ENCODE data around the gene RPS15.

Gene RPS15

DNA sequence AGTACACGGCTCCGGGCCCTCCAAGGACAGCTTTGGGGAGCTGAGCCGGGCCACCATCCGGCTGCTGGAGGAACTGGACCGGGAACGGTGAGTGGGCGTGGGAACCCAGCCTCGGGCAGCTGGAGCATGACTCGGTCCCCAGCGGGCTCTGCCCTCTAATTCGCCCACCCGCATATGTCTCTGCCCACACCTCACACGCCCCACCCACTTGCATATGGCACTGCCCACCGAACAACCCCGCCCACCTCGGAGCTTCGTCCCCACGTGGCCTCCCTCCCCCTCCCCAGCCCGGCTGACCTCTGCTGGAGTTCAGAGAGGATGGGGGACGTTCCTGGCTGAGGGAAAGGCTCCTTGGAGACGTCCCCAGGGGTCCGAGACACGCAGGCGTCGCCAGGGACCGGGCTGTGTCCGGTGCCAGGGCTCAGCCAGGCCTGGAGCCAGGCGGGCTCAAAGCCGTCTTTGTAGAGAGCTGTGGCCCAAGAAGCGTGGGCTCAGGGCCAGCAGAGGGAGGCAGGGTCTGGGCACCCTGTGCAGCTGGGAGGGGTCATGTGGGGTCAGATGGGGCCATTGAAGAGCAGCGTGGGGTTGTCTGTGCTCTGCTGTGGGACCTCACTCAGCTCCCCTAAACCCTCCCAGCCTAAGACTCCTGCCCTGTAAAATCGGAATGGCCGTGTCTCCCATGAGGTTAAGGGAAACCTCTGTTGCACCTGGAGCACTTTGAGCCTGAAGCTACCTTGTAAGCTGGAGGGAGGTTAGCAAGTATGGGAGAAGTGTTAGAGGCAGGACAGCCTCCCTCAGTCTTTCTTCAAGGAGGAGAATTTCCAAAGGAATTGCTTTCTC, 15.5 kb downstream of the RPS15 start:
- DNase-seq (ENCODE audit: low spot score): peak; percentile 81

DNA sequence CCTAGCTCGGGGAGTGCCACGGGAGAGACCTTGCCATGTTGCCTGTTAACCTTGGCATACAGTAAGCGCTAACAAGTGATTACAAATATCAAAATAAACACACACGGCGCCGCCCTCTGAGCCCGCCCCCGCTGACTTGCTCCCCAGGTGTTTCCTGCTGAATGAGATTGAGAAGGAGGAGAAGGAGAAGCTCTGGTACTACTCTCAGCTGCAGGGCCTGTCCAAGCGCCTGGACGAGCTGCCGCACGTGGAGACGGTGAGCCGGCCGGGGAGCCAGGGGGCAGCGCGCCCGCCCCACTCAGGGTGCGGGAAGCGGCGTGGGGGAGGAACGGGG, 16.8 kb downstream of the RPS15 start:
- DNase-seq (ENCODE audit: low spot score): no peak

DNA sequence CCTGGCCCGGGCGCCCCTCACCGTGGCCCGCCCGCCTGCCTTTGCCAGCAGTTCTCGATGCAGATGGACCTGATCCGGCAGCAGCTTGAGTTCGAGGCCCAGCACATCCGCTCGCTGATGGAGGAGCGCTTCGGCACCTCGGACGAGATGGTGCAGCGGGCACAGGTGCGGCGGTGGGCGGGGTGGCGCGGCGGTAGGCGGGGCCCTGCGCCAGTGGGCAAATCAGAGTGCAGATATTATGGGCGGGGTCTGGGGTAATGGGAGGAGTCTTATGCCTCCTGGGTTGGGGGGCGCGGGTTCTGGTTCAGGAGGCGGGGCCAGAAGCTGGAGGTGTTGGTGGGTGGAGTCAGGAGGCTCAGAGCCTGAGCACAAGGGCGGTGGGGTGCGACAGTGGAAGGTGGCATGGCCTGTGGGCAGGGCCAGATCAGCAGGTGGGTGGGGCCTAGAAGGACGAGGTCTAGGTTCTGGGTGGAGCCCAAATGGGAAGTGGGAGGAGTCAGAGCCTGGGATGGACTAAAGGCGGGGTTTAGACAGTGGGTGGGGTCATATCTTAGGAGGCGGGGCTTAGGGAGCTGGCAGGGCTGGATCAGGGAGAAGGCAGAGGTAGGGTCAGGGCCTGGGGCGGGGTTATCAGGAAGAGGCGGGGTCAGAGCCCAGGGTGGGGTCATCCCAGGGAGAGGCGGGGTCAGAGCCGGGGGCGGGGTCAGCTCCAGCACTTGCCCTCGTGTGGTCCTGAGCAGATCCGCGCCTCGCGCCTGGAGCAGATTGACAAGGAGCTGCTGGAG, 17.3 kb downstream of the RPS15 start:
- peak; percentile 86 for DNase-seq (ENCODE audit: low spot score)

DNA sequence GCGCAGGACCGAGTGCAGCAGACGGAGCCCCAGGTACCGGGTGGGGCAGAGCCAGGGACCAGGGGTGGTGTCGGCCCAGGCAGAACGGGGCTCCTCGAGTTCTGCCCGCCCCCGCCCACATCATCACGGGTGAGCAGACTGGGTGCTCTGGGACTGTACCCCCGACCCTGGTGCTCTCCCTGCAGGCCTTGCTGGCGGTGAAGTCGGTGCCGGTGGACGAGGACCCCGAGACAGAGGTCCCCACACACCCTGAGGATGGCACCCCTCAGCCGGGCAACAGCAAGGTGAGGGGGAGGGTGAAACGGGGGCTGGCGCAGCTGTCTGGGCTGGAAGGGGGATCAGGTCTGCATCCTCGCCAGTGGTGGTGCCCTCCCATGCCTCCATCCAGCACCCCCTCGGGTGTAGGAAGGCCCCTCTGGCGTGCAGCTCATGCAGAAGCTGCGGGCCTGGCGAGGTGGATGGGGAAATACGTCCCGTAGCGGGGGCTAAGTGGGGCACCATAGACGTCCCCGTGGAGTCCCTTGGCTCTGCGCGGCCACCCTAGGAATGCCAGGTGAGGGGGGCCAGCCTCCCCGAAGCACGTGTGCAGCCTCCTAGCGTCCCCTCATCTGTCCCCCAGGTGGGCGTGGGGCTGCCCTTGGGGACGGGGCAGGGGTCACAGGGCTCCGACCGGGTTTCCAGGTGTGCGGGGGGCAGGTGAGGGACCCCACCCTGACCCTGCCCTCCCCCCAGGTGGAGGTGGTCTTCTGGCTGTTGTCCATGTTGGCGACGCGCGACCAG, 18.1 kb downstream of the RPS15 start:
- no peak for DNase-seq (ENCODE audit: low spot score)

DNA sequence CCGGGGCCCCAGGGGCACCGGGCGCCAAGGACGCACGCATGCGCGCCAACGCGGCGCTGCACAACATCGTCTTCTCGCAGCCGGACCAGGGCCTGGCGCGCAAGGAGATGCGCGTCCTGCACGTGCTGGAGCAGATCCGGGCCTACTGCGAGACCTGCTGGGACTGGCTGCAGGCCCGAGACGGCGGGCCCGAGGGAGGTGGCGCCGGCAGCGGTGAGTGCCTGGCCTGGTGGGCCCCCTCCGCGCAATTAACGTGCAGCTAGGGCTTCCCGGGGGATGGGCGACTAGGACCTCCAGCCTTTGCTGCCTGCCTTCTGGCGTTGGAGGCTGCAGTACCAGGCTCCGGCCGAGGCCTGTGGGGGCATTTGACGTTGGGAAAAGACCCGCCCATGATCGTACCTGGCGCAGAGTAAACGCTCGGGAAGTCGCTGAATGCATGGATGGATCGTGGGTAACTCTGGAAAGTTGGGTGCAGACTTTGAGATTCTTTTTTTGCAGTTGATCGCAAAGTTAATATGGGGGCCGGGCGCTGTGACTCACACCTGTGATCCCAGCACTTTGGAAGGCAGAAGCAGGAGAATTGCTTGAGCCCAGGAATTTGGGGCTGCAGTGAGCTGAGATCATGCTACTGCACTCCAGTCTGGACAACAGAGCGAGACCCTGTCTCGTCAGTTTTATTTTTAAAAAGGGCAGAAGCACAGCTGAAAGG, 19.0 kb downstream of the RPS15 start:
- no peak for DNase-seq (ENCODE audit: low spot score)

DNA sequence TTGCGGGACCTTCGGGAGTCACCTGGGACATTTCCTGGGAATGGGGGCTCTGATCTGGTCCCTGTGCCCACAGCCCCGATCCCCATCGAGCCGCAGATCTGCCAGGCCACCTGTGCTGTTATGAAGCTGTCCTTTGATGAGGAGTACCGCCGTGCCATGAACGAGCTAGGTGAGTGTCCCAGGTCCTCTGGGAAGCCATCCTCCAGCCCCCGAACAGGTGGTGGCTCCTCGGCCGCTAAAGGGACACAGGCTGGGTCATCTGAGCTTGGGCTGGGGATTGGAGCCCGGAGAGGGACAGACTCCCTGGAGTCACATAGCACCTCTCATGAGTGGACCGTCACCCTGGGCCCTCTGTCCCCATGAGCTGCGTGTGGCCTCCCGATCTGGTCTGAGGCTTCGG, 19.7 kb downstream of the RPS15 start:
- no peak for DNase-seq (ENCODE audit: low spot score)

DNA sequence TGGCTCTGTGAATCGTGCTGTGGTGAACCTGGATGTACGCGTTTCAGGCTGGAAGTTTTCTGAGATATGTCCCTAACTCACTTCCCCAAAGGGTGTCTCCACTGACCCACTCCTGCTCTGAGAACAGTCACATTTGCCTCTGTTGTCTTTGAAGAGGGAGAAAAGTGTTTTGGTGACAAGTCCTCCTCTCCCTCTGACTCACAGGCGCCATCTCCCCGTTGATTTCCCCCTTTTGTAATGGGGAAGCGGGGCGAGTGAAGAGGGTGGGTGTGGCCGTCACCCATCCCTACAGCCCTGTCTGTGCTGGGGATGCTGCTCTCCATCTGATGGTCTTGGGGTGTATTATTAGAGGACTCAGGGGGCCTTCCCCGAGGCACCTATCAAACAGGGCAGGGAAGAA, 21.3 kb downstream of the RPS15 start:
- DNase-seq (ENCODE audit: low spot score): no peak

DNA sequence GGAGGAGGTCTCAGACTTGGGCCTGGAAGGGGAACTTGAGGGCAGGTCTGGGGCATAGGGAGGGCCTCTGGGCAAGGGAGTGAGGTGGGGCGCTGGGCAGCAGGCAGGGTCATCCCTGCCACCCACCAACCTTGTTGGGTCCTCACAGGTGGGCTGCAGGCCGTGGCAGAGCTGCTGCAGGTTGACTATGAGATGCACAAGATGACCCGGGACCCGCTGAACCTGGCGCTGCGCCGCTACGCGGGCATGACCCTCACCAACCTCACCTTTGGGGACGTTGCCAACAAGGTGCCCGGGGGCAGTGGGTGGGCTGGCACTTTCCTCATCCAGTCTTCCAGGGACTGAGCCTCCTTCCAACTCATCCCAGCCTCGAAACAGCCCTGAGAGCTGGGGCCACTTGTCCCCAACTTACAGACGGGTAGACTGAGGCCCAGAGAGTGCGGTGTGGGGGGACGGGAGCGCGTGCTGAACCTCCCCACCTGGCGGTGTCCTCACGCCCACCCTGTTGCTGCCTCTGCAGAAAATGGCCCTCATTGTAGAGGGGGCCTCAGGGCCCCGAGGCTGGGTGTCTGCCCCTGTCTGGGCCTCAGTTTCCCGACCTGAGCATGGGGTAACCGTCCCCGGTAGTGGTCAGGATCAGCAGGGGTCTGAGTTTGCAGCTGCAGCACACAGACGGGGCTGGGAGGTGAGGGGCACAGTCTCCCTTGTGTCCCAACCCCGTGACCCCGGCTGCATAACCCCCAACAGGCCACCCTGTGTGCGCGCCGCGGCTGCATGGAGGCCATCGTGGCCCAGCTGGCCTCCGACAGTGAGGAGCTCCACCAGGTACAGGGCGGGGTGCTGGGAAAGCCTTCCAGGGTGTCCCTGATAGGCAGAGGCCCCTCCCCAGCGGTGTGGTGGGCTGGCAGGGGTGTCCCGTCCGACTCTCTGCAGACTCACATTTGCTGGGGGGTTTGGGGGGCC, 22.1 kb downstream of the RPS15 start:
- DNase-seq (ENCODE audit: low spot score): no peak

DNA sequence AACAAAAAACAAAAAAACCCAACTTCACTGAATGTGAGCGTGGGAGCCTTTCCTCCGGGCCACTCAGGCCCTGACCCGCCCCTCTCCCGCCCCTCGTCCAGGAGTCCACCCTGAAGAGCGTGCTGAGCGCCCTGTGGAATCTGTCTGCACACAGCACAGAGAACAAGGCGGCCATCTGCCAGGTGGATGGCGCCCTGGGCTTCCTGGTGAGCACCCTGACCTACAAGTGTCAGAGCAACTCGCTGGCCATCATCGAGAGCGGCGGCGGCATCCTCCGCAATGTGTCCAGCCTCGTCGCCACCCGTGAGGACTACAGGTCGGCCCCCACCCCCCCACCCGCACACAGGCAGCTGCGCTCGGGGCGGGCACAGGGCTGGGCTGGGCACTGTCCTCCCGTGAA, 23.7 kb downstream of the RPS15 start:
- DNase-seq (ENCODE audit: low spot score): no peak

DNA sequence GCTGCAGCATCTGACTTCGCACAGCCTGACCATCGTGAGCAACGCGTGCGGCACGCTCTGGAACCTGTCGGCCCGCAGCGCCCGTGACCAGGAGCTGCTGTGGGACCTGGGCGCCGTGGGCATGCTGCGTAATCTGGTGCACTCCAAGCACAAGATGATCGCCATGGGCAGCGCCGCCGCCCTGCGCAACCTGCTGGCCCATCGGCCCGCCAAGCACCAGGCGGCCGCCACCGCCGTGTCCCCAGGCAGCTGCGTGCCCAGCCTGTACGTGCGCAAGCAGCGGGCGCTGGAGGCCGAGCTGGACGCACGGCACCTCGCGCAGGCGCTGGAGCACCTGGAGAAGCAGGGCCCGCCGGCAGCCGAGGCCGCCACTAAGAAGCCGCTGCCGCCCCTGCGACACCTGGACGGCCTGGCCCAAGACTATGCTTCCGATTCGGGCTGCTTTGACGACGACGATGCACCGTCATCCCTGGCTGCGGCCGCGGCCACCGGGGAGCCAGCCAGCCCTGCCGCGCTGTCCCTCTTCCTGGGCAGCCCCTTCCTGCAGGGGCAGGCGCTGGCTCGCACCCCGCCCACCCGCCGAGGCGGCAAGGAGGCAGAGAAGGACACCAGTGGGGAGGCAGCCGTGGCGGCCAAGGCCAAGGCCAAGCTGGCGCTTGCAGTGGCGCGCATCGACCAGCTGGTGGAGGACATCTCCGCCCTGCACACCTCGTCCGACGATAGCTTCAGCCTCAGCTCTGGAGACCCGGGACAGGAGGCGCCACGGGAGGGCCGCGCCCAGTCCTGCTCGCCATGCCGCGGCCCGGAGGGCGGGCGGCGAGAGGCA, 27.2 kb downstream of the RPS15 start:
- peak; percentile 80 for DNase-seq (ENCODE audit: low spot score)

DNA sequence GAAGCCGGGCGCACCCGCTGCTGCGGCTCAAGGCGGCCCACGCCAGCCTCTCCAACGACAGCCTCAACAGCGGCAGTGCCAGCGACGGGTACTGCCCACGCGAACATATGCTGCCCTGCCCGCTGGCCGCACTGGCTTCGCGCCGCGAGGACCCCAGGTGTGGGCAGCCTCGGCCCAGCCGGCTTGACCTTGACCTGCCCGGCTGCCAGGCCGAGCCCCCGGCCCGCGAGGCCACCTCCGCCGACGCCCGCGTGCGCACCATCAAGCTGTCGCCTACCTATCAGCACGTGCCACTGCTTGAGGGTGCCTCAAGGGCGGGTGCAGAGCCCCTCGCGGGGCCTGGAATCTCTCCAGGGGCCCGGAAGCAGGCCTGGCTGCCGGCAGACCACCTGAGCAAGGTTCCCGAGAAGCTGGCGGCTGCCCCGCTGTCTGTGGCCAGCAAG, 27.8 kb downstream of the RPS15 start:
- no peak for DNase-seq (ENCODE audit: low spot score)

DNA sequence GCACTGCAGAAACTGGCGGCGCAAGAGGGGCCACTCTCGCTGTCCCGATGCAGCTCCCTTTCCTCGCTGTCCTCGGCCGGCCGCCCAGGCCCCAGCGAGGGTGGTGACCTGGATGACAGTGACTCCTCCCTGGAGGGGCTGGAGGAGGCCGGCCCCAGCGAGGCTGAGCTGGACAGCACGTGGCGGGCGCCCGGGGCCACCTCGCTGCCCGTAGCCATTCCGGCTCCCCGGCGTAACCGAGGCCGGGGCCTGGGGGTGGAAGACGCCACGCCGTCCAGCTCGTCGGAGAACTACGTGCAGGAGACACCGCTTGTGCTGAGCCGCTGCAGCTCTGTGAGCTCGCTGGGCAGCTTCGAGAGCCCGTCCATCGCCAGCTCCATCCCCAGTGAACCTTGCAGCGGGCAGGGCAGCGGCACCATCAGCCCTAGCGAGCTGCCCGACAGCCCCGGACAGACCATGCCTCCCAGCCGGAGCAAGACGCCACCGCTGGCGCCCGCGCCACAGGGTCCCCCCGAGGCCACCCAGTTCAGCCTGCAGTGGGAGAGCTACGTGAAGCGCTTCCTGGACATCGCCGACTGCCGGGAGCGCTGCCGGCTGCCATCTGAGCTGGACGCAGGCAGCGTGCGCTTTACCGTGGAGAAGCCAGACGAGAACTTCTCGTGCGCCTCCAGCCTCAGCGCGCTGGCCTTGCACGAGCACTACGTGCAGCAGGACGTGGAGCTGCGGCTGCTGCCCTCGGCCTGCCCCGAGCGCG, 28.4 kb downstream of the RPS15 start:
- DNase-seq (ENCODE audit: low spot score): no peak

DNA sequence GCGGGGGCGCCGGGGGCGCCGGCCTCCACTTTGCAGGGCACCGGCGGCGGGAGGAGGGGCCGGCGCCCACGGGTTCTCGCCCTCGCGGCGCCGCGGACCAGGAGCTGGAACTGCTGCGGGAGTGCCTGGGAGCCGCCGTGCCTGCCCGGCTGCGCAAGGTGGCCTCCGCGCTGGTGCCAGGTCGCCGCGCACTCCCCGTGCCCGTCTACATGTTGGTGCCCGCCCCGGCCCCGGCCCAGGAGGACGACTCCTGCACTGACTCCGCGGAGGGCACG, 29.0 kb downstream of the RPS15 start:
- DNase-seq (ENCODE audit: low spot score): no peak

DNA sequence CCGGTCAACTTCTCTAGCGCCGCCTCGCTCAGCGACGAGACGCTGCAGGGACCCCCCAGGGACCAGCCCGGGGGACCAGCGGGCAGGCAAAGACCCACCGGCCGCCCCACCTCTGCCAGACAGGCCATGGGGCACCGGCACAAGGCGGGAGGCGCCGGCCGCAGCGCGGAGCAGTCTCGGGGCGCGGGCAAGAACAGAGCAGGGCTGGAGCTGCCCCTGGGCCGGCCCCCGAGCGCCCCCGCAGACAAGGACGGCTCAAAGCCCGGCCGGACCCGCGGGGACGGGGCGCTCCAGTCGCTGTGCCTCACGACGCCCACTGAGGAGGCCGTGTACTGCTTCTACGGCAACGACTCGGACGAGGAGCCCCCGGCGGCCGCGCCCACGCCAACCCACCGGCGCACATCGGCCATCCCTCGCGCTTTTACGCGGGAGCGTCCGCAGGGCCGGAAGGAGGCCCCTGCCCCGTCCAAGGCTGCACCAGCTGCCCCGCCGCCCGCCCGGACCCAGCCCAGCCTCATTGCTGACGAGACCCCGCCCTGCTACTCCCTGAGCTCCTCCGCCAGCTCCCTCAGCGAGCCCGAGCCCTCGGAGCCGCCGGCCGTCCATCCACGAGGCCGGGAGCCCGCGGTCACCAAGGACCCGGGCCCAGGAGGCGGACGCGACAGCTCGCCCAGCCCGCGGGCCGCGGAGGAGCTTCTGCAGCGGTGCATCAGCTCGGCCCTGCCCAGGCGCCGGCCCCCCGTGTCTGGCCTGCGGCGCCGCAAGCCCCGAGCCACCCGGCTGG, 29.5 kb downstream of the RPS15 start:
- DNase-seq (ENCODE audit: low spot score): no peak

DNA sequence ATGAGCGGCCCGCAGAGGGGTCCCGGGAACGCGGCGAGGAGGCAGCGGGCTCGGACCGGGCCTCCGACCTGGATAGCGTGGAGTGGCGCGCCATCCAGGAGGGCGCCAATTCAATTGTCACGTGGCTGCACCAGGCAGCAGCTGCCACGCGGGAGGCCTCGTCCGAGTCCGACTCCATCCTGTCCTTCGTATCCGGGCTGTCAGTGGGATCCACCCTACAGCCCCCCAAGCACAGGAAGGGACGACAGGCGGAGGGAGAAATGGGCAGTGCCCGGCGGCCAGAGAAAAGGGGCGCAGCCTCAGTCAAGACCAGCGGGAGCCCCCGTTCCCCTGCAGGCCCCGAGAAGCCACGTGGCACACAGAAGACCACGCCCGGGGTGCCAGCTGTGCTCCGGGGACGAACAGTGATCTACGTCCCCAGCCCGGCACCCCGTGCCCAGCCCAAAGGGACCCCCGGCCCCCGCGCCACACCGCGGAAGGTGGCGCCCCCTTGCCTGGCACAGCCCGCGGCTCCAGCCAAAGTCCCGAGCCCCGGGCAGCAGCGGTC, 30.2 kb downstream of the RPS15 start:
- DNase-seq (ENCODE audit: low spot score): no peak

DNA sequence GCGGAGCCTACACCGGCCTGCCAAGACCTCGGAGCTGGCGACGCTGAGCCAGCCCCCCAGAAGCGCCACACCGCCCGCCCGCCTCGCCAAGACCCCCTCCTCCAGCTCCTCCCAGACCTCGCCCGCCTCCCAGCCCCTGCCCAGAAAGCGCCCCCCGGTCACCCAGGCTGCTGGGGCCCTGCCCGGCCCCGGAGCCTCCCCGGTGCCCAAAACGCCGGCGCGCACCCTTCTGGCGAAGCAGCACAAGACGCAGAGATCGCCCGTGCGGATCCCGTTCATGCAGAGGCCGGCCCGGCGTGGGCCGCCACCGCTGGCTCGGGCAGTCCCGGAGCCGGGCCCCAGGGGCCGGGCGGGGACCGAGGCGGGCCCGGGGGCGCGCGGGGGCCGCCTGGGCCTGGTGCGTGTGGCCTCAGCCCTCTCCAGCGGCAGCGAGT, 30.6 kb downstream of the RPS15 start:
- DNase-seq (ENCODE audit: low spot score): peak; percentile 71

DNA sequence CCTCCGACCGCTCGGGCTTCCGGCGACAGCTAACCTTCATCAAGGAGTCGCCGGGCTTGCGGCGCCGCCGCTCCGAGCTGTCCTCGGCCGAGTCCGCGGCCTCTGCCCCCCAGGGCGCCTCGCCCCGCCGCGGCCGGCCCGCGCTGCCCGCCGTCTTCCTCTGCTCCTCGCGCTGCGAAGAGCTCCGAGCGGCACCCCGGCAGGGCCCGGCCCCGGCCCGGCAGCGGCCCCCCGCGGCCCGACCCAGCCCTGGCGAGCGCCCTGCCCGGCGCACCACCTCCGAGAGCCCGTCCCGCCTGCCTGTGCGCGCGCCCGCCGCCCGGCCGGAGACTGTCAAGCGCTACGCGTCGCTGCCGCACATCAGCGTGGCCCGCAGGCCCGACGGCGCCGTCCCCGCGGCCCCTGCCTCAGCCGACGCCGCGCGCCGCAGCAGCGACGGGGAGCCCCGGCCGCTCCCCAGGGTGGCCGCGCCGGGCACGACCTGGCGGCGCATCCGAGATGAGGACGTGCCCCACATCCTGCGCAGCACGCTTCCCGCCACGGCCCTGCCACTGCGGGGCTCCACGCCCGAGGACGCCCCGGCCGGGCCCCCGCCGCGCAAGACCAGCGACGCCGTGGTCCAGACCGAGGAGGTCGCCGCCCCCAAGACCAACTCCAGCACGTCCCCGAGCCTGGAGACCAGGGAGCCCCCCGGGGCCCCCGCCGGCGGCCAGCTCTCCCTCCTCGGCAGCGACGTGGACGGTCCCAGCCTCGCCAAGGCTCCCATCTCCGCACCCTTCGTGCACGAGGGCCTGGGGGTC, 31.3 kb downstream of the RPS15 start:
- no peak for DNase-seq (ENCODE audit: low spot score)

DNA sequence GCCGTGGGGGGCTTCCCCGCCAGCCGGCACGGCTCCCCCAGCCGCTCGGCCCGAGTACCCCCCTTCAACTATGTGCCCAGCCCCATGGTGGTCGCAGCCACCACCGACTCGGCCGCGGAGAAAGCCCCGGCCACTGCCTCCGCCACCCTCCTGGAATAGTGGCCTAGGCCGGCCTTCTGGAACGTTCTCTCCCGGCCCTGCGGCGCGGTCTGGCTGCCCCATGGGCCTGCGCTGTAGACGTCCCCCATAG, 31.8 kb downstream of the RPS15 start:
- no peak for DNase-seq (ENCODE audit: low spot score)

Data from AG08396 (cell line).